ENCODE measurements around the gene FKBP4. TPM values are rescaled to one million over a fixed set of nuclear protein-coding genes. Genes with fewer than 3 reads are reported as not detected.

FKBP4 gene
- total and polyA plus RNA-seq, 3 donors from 2014 or later = 64.2 to 154 (median 74.9) TPM

DNA sequence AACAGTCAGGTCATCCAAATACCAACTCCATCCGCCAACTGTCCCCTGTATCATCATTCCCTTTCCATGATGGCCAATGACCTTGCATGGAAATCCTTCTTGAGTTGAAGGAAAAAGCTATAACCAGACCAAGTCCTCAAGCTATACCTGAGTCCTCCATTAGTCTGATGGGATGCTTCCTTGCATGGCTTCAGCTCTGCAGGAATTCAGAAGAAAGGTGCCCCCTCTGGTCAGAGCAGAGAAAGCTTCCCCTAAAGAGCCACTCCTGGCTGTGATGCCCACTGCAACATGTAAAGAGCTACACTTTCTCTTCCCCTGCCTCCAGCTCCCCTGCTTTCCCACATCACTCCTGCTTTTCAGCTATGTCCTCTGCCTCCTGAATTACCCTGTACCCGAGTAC is 43.1 kb upstream of the FKBP4 start:
- WGBS, 2 donors = 68 to 80% methylated on average over 2 of the region's 2 CpGs
- no peak overlapping the region for H3K4me3 ChIP-seq
- no peaks in the 10 kb centered on the region for H3K4me1 ChIP-seq
- TF ChIP-seq, protein P1, sequence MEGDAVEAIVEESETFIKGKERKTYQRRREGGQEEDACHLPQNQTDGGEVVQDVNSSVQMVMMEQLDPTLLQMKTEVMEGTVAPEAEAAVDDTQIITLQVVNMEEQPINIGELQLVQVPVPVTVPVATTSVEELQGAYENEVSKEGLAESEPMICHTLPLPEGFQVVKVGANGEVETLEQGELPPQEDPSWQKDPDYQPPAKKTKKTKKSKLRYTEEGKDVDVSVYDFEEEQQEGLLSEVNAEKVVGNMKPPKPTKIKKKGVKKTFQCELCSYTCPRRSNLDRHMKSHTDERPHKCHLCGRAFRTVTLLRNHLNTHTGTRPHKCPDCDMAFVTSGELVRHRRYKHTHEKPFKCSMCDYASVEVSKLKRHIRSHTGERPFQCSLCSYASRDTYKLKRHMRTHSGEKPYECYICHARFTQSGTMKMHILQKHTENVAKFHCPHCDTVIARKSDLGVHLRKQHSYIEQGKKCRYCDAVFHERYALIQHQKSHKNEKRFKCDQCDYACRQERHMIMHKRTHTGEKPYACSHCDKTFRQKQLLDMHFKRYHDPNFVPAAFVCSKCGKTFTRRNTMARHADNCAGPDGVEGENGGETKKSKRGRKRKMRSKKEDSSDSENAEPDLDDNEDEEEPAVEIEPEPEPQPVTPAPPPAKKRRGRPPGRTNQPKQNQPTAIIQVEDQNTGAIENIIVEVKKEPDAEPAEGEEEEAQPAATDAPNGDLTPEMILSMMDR (IDR thresholded peaks at IDR 0.05) = no peak
- no peaks in the 10 kb centered on the region for H3K36me3 ChIP-seq (ENCODE audit: low read depth, missing control alignments)
- no peaks in the 10 kb centered on the region for H3K27me3 ChIP-seq
- intact Hi-C loops (cut with DNase I; ENCODE audit: low total_unique reads) = no loop called here
- H3K9me3 ChIP-seq = no peaks in the 10 kb centered on the region
- DNase-seq = no peak
- H3K27ac ChIP-seq = no peak overlapping the region

DNA sequence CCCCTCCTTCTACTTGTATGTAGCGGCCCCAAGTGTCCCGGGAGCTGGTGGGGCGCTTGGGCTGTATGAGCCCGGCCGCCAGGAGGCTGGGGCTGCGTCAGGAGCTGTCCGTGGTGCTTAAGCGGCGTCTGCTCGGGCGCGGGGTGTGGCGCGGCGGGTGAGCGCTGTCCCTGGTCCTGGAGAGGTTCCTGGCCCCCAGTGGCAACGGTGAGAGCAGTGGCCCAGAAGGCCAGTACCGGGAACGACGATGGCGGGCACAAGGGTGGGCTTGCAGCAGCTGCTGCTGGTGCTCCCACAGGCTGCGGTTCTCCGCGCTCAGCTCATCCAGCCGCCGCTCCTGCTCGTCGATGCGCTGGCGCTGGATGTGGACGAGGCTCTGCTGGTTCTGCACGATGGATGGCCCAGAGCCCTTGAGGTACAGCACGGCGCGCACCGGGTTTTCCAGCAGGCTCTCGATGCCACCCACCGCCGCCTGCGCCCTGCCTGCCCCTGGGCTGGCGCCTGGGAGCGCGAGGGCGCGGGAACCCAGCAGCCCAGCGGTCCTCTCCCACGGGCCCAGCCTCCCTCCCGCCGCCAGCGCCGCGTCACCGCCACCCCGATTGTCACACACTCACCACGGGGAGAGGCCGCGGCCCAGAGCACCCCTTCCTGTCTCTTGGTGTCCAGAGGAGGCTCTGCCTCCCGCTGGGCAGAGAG is 41.9 kb upstream of the FKBP4 start:
- intact Hi-C loops (cut with DNase I; ENCODE audit: low total_unique reads) = no loop called here
- Histone ChIP-seq H3K9me3 (no peaks in the 10 kb centered on the region), H3K27ac (no peak overlapping the region), H3K4me3 (no peak overlapping the region), H3K36me3 (ENCODE audit: low read depth, missing control alignments) (no peaks in the 10 kb centered on the region), H3K27me3 (no peaks in the 10 kb centered on the region), H3K4me1 (no peaks in the 10 kb centered on the region)
- WGBS, 2 donors = 0 to 6% methylated on average over 1 to 55 of the region's 58 CpGs
- TF ChIP-seq, protein P1 (IDR thresholded peaks at IDR 0.05) = no peak
- no peak for TF ChIP-seq POLR2A (IDR thresholded peaks at IDR 0.05)
- peak; percentile 81 for DNase-seq

DNA sequence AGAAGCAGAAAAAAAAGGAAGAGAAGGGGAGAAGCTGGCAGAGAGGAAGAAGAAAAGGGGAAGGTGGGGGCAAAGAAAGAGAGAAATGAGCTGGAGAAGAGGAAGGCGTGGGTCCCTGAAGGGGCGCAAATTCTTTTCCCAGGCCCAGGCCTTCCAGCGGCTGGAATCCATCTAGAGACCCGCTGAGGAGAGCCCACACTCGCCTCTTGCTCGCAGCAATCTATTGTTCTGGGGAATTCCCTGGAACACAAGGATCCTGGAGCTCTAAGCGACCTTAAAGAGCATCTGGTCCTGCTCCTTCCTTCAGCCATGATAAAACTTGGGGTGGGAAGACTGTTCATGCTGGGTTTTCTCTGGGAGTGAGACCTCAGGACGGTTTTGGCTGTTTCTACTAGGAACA is 41.2 kb upstream of the FKBP4 start:
- Histone ChIP-seq H3K27ac (no peak overlapping the region), H3K4me3 (no peak overlapping the region), H3K36me3 (ENCODE audit: low read depth, missing control alignments) (no peaks in the 10 kb centered on the region), H3K4me1 (no peaks in the 10 kb centered on the region), H3K27me3 (no peaks in the 10 kb centered on the region), H3K9me3 (no peaks in the 10 kb centered on the region)
- no peak for DNase-seq
- intact Hi-C loops (cut with DNase I; ENCODE audit: low total_unique reads) = no loop called here
- no peak for TF ChIP-seq POLR2A (IDR thresholded peaks at IDR 0.05)
- TF ChIP-seq, protein P1 (IDR thresholded peaks at IDR 0.05) = no peak
- 44 to 50% methylated on average over 8 of the region's 8 CpGs for WGBS, 2 donors

DNA sequence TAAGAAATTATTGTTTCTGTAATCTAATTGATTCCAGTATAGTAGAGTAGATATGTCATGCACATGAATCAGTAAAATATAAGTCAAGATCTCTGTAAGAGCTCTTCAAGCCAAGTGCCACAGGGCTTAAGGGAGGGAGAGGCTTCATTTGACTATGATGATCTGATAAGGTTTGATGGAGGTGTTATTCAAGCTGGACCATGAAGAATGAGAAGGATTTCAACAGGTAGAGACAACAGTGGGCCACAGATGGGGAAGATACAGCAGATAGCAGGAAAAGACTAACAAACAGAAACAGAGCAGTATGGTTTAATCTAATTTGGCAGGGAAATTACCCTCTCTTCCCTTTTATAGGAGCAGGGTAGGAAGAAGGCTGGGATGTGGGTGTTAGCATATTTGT is 40.6 kb upstream of the FKBP4 start:
- Histone ChIP-seq H3K36me3 (ENCODE audit: low read depth, missing control alignments) (no peaks in the 10 kb centered on the region), H3K27ac (no peak overlapping the region), H3K27me3 (no peaks in the 10 kb centered on the region), H3K4me3 (no peak overlapping the region), H3K9me3 (no peaks in the 10 kb centered on the region), H3K4me1 (no peaks in the 10 kb centered on the region)
- TF ChIP-seq POLR2A (IDR thresholded peaks at IDR 0.05) = no peak
- TF ChIP-seq, protein P1 (IDR thresholded peaks at IDR 0.05) = no peak
- DNase-seq = no peak
- intact Hi-C loops (cut with DNase I; ENCODE audit: low total_unique reads) = no loop called here

DNA sequence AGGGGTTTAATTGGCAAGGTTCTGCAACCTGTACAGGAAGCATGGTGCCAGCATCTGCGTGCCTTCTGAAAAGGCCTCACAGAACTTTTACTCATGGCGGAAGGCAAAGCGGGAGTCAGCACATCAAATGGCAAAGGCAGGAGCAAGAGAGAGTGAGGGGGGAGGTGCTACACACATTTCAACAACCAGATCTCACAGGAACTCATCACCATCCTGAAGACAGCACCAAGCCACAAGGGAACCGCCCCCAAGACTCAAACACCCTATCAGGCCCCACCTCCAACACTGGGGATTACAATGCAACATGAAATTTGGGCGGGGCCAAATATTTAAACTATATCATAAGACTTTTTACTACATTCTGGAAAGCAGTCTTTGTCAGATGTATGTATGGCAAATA is 38.0 kb upstream of the FKBP4 start:
- no peak overlapping the region for H3K4me3 ChIP-seq
- no peaks in the 10 kb centered on the region for H3K4me1 ChIP-seq
- no peak for DNase-seq
- 80 to 82% methylated on average over 5 of the region's 5 CpGs for WGBS, 2 donors
- no peaks in the 10 kb centered on the region for H3K9me3 ChIP-seq
- no peak for TF ChIP-seq POLR2A (IDR thresholded peaks at IDR 0.05)
- TF ChIP-seq, protein P1 (IDR thresholded peaks at IDR 0.05) = no peak
- intact Hi-C loops (cut with DNase I; ENCODE audit: low total_unique reads) = no loop called here
- H3K27ac ChIP-seq = no peak overlapping the region
- no peaks in the 10 kb centered on the region for H3K27me3 ChIP-seq
- H3K36me3 ChIP-seq (ENCODE audit: low read depth, missing control alignments) = no peaks in the 10 kb centered on the region
